T-helper 22 cell (primary cell): ENCODE data around the gene CCDC187.

Source experiments
- DNase-seq: peaks from one replicate; pipeline ENCODE4 v3.0.0-alpha.2; 2020; ENCODE audit warnings: low read depth

The CCDC187 gene

GRCh38 chr9:136311051-136312008, 7.4 kb upstream of the CCDC187 start:
- DNase-seq = no peak

- no peak for DNase-seq
Measured at GRCh38 chr9:136310273-136311030, 6.6 kb upstream of the CCDC187 start.

GRCh38 chr9:136309806-136310220, 5.9 kb upstream of the CCDC187 start:
- no peak for DNase-seq

- DNase-seq = no peak
Measured at GRCh38 chr9:136309101-136309801, 5.4 kb upstream of the CCDC187 start.

DNA sequence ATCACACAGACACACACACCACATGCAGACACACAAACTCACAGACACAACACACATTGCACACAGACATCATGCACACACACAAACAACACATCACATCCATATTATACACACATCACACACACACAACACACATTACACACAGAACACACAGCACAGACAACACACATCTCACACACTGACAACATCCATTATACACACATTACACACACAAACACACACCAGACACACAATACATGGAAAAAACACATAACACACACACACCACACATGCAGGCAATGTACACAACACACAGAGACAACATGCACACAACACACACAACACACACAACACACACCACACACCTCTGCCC, 4.8 kb upstream of the CCDC187 start:
- no peak for DNase-seq

DNA sequence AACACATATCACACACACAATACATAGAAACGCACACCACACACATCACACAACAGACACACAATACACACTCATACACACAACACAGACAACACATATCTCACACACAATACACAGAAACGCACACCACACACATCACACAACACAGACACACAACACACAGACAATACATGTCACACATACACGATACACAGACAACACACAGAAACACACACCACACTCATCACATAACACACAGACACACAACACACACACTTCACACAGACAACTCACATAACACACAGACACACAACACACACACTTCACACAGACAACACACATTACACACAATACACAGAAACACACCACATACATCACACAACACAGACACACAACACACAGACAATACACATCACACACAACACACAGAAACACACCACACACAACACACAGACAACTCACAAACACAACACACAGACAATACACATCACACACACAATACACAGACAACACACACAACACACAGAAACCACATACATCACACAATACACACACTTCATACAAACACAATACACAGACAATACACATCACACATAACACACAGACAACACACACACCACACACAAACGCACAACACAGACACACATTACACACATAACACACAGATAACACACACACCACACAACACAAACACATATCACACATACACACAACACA, 4.3 kb upstream of the CCDC187 start:
- no peak for DNase-seq

DNA sequence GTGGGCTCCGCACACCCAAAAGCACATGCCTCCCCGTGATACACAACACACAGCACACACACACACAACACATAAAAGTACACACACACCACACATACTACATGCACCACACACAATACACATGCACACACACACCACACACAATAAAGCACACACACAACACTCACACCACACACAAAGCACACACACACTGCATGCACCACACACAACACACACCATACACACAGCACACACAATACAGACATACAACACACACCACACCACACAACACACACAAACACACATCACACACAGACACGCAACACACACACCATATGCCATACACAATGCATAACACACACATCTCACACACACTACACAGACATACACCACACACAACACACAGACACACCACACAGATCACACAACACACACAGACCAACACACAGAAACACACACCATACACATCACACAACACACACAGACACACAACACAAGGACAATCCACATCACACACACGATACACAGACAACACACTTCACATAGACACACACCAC, 3.4 kb upstream of the CCDC187 start:
- no peak for DNase-seq

- no peak for DNase-seq
Measured at GRCh38 chr9:136306211-136307208, 2.6 kb upstream of the CCDC187 start.

DNA sequence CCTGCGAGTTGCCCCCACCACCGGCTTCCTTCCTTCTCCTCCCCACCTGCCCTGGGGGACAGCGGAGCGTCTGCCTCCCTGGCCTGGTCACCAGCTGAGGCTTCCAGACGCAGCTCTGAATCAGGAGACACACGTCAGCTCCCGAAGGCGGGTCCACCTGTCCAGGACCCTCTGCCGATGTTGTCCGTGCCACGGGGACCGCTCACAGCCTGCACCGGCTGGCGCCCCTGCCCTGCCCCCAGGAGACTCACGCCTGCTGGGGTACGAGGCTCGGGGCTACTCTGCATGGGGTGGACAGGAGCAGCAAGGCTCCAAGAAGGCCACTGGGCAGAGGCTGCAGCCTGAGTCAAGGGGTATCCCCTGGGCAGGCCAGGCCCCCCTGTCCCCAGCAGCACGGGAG, 1.9 kb upstream of the CCDC187 start:
- DNase-seq = no peak

GRCh38 chr9:136304981-136305380, 1.1 kb upstream of the CCDC187 start:
- DNase-seq = no peak

GRCh38 chr9:136304456-136304855, 562 bp upstream of the CCDC187 start:
- no peak for DNase-seq

DNA sequence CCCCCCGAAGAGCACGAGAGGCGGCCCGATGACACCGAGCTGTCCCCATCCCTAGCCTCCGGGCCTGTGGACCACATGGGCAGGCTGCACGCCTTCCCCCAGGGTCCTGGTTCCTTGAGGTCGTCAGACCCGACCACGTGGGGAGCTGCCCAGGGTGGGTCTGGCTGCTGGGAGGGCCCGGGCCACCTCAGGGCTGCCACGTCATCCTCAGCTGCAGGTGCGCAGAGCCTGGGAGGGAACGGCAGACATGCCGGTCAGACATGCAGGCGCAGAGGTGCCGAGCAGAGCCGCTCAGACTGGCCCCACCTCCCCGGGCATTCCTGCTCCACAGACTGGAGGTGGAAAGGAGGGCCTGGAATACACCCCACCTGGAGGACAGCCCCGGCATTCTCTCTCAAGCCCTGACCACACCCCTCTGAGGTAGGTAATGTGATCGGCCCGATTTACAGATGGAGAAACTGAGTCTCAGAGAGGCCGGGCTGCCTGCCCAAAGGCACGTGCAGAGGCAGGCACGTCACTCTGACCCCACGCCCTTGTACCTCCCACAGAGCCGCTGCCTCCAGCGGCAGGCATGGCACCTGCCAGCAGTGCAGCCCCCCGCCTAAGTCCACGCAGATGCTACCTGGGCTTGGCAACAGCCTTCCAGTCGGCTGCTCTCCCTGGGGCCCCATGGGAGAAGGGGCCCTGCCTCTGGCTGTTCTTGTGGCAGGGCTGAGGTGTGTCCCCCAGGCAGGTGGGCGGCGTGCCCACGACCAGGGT, 649 bp downstream of the CCDC187 start:
- DNase-seq = no peak

DNA sequence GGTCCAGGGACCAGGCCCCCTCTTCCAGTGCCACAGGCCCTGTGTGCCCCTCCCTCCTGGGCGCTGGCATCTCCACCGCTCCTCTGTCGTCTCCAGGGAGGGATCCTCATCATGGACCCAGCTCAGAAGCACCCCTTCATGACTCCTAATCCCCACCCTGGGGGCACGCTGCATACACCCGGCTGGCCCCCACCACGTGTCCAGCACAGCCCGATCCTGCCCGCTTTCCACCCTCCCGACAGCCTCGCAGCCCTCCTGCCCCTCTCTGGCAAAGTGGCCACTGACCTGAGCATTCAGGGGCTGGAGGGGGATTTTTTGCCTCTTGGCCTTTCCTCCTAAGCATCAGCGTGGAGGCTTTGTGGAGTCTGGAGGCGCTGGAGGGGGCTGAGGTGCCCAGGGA, 1.4 kb downstream of the CCDC187 start:
- DNase-seq = no peak

GRCh38 chr9:136300866-136301265, 3.0 kb downstream of the CCDC187 start:
- DNase-seq = no peak

DNA sequence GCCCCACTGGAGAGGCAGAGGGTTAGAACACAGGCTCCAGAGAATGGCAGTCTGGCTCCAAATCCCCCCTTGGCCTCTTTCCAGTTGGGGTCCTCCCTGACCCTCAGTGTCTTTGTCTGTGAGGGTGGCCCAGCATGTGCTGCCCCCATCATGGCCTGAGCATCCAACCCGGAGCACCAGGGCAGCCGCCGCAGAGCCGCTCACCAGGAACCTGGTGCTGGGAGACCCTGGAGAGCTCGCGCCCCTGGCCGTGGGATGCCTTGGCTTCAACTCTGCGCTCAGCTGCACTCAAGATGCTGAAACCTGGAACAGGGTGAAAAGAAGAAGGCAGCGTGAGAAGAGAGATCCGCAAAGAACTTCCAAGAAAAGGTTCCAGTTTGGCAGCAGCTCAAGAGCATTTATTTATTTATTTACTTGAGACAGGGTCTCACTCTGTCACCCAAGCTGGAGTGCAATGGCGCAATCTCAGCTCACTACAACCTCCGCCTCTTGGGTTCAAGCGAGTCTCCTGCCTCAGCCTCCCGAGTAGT, 3.8 kb downstream of the CCDC187 start:
- no peak for DNase-seq

- no peak for DNase-seq
Measured at GRCh38 chr9:136299541-136299940, 4.4 kb downstream of the CCDC187 start.

- no peak for DNase-seq
Measured at GRCh38 chr9:136299116-136299515, 4.8 kb downstream of the CCDC187 start.

DNA sequence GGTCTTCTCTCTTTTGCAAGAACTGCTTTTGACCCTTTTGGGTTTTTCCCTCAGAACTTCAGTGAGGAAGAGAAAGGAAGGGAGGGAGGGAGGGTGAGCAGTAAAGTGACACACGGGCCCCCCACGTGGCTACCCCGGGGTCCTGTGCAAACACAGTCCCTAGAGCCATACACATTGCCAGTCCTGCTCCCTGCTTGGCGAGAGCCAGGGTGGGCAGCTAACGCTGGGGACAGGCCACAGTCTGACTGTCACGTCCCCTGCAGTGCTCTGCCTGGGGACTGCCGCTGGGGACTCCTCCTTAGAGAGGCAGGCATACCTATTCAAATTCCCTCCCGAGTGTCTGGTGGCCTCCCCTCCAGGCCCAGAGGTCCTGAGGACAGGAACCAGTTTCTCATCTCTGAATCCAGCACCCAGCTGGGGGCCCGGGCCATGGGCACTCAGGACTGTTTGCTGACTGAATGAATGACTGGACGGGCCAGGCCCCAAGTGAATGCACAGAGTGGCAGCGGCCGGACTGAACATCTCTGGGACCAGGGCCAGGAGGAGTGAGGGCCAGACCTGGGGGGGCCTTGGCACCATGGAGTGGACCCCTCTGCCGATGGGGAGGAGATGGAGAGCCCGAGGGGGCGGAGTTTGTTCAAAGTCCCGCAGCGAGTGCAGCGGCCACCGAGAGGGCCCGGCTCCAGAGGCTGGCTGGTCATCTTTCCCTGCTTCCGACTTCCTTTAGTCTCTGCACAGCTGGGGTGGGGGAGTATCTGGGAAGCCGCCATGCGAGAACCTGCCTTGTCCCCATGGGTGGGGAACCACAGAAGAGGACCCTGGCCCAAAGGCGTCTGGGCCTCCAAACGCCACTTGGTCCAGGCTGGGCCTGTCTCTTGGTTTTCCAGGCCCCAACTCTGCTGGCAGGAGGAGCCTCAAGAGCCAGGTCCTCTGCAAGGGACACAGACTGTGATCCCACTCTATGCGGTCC, 5.8 kb downstream of the CCDC187 start:
- no peak for DNase-seq
